Sigmoid colon (tissue), 7 donors: Measurements from ENCODE around the gene LYRM4. TPM values are rescaled to one million over a fixed set of nuclear protein-coding genes. Genes with fewer than 3 reads are reported as not detected.
A peak's percentile ranks its signal among the peaks of the same experiment; 100 is the strongest.

Experiments
- DNase-seq: peaks from one replicate; pipeline ENCODE4 v3.0.0-alpha.2; 2019
- H3K27ac ChIP-seq, 4 donors: fragments of 200-600 bp; sonication (generic); one replicate each; pipeline ENCODE4 v1.5.1; 2016 to 2019; ENCODE audit warnings: mild to moderate bottlenecking in 1 of 4
- H3K27me3 ChIP-seq, 3 donors: fragments of 200-600 bp; sonication (generic); one replicate each; pipeline ENCODE4 v1.5.1; 2019; ENCODE audit warnings: mild to moderate bottlenecking in 1 of 3
- H3K36me3 ChIP-seq, 4 donors: fragments of 200-600 bp; sonication (generic); one replicate each; pipeline ENCODE4 v1.5.1; 2016 to 2019
- H3K4me1 ChIP-seq, 4 donors: fragments of 200-600 bp; sonication (generic); one replicate each; pipeline ENCODE4 v1.5.1; 2017 to 2019
- H3K4me3 ChIP-seq, 4 donors: fragments of 200-600 bp; sonication (generic); one replicate each; pipeline ENCODE4 v1.5.1; 2017 to 2019; ENCODE audit warnings: mild to moderate bottlenecking in 2 of 4, moderate library complexity in 1 of 4
- H3K9me3 ChIP-seq, 4 donors: fragments of 200-600 bp in 3 of 4; sonication (generic) in 3 of 4; one replicate each; pipeline versions ENCODE4 v1.5.1 to v1.6.1; 2013 to 2019
- CTCF ChIP-seq, 4 experiments: fragments of 450-650 bp in 3 of 4; fragments of 200-600 bp in 1 of 4; IDR thresholded peaks; one replicate each; pipeline ENCODE4 v1.5.1; 2016 to 2019; ENCODE audit warnings: antibody characterized with exemption in 4 of 4, mild to moderate bottlenecking in 3 of 4, moderate library complexity in 2 of 4
- EP300 ChIP-seq, 4 donors: sonication (generic); formaldehyde crosslinking; IDR thresholded peaks; one replicate each; pipeline ENCODE4 v1.6.1; 2017; ENCODE audit warnings: antibody characterized with exemption in 4 of 4
- POLR2A ChIP-seq, 2 donors: fragments of 450-650 bp; IDR thresholded peaks; one replicate each; pipeline ENCODE4 v1.6.1; 2016; ENCODE audit warnings: antibody characterized with exemption in 2 of 2, mild to moderate bottlenecking in 2 of 2, moderate library complexity in 2 of 2
- POLR2AphosphoS5 ChIP-seq, 4 donors: sonication (generic); formaldehyde crosslinking; IDR thresholded peaks; one replicate each; pipeline ENCODE4 v1.6.1; 2017; ENCODE audit warnings: antibody characterized with exemption in 4 of 4
- WGBS, 2 donors: extraction: QIAGEN DNeasy Blood & Tissue Kit; methylation state at CpG; one replicate each; pipeline ENCODE4 v1.1.7; 2013; 5-methylcytosine and 5-hydroxymethylcytosine counted together
- intact Hi-C: fragments of 100-400 bp; cut with DNase I; formaldehyde crosslinking; loops from one replicate; pipeline ENCODE4 v1.15.1; 2023
- polyA plus RNA-seq, 3 donors: library from polyadenylated mRNA; stranded (reverse); fragments of 200-250 nt; gene quantifications; one replicate each; pipeline ENCODE4 v1.2.3, GENCODE V29; 2013
- total RNA-seq, 4 donors: library from RNA; depleted of rRNA; stranded (reverse); fragments of >200 nt; gene quantifications; one replicate each; pipeline ENCODE4 v1.1.0, GENCODE V29; 2016
- donor health status: healthy with polysubstance abuse.
- donor health status: Bipolar disorder and iron deficiency.
- donor health status: healthy.

LYRM4 gene
- total and polyA plus RNA-seq, 7 donors = 11.3 to 29.3 (median 22.2) TPM

- WGBS, 2 donors = 82 to 92% methylated on average over 12 of the region's 12 CpGs
- Histone ChIP-seq H3K27me3 (no peaks in the 10 kb centered on the region), H3K4me3 (no peak overlapping the region), H3K36me3 (no peaks in the 10 kb centered on the region), H3K27ac (no peak overlapping the region), H3K4me1 (peaks cover 0 to 8% (median 3%) of the 10 kb centered on the region in 4 donors), H3K9me3 (no peaks in the 10 kb centered on the region)
- DNase-seq = no peak
- TF ChIP-seq CTCF (IDR thresholded peaks at IDR 0.05) (no peak), EP300 (IDR thresholded peaks at IDR 0.05) (no peak), POLR2AphosphoS5 (IDR thresholded peaks at IDR 0.05) (no peak), POLR2A (IDR thresholded peaks at IDR 0.05) (no peak)
- intact Hi-C loops = loop anchor here (5.0 kb wide), 2 partner anchors 67 to 122 kb away; partner anchors contain the start of genes FARS2 and LYRM4
These were observed 120.7 kb downstream of the LYRM4 start for GRCh38 chr6:5139828-5140771.

- Histone ChIP-seq H3K4me3 (no peak overlapping the region), H3K36me3 (no peaks in the 10 kb centered on the region), H3K4me1 (peaks cover 0 to 8% (median 3%) of the 10 kb centered on the region in 4 donors), H3K27me3 (no peaks in the 10 kb centered on the region), H3K9me3 (no peaks in the 10 kb centered on the region), H3K27ac (no peak overlapping the region)
- TF ChIP-seq EP300 (IDR thresholded peaks at IDR 0.05) = no peak
- no peak for TF ChIP-seq POLR2AphosphoS5 (IDR thresholded peaks at IDR 0.05)
- TF ChIP-seq CTCF (IDR thresholded peaks at IDR 0.05) = no peak
- TF ChIP-seq POLR2A (IDR thresholded peaks at IDR 0.05) = no peak
- WGBS, 2 donors = 88% methylated on average over 13 of the region's 13 CpGs
- DNase-seq = no peak
- intact Hi-C loops = no loop called here
These were observed 121.5 kb downstream of the LYRM4 start for GRCh38 chr6:5138995-5139827.

- Histone ChIP-seq H3K4me1 (peaks cover 0 to 12% (median 3%) of the 10 kb centered on the region in 4 donors), H3K36me3 (no peaks in the 10 kb centered on the region), H3K4me3 (no peak overlapping the region), H3K27me3 (no peaks in the 10 kb centered on the region), H3K9me3 (no peaks in the 10 kb centered on the region), H3K27ac (no peak overlapping the region)
- WGBS, 2 donors = 89 to 95% methylated on average over 8 of the region's 8 CpGs
- no peak for TF ChIP-seq CTCF (IDR thresholded peaks at IDR 0.05)
- TF ChIP-seq EP300 (IDR thresholded peaks at IDR 0.05) = no peak
- no peak for TF ChIP-seq POLR2A (IDR thresholded peaks at IDR 0.05)
- no peak for TF ChIP-seq POLR2AphosphoS5 (IDR thresholded peaks at IDR 0.05)
- DNase-seq = no peak
- intact Hi-C loops = no loop called here
These were observed 123.9 kb downstream of the LYRM4 start for GRCh38 chr6:5136851-5137250.

- no peaks in the 10 kb centered on the region for H3K9me3 ChIP-seq
- H3K27me3 ChIP-seq = no peaks in the 10 kb centered on the region
- no peak for DNase-seq
- intact Hi-C loops = no loop called here
- no peak overlapping the region for H3K4me3 ChIP-seq
- WGBS, 2 donors = 70 to 82% methylated on average over 9 of the region's 9 CpGs
- peak in 2 of 4 experiments; percentile 31 to 54 for TF ChIP-seq CTCF (IDR thresholded peaks at IDR 0.05)
- TF ChIP-seq EP300 (IDR thresholded peaks at IDR 0.05) = no peak
- no peak overlapping the region for H3K27ac ChIP-seq
- H3K36me3 ChIP-seq = no peaks in the 10 kb centered on the region
- peaks cover 0 to 12% (median 3%) of the 10 kb centered on the region in 4 donors for H3K4me1 ChIP-seq
These were observed 124.9 kb downstream of the LYRM4 start for GRCh38 chr6:5135788-5136376.
